GM21529 (cell line): ENCODE data around the gene REP15.
"Not testable (repeated sequence)": the region's sequence is repeated elsewhere in the genome, so short reads cannot be mapped to it uniquely, and the experiment has no call there.

Source experiments
- ATAC-seq: cut with Tn5 transposase; IDR thresholded peaks from one replicate; pipeline ENCODE4 v1.9.1; 2021; ENCODE audit not compliant: unreplicated experiment

The REP15 gene

DNA sequence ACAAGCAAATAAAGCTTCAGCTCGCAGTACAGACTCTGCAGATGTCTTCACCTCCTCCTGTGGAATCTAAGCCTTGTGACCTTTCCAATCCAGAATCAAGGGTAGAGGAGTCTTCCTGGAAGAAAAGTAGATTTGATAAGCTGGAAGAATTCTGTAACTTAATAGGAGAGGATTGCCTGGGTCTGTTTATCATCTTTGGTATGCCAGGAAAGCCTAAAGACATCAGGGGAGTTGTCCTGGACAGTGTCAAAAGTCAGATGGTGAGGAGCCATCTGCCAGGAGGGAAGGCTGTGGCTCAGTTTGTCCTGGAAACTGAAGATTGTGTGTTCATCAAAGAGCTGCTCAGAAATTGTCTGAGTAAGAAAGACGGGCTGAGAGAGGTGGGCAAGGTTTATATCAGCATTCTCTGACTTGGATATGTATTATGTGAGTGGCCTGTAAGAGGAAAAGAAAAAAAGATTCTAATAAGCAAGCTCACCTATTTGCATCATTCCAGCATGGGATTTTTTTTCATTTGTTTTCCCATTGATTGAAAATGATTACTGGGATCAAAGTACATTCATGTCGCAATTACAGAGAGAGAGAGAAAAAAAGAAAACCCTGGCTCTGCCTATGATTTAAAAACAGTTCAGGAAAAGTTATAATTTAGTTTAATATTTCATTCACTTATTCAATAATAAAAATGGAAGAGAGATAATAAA, 767 bp downstream of the REP15 start:
- ATAC-seq, result no peak

GRCh38 chr12:27703720-27704452, 7.6 kb downstream of the REP15 start:
- peak; percentile 97 for ATAC-seq

- ATAC-seq, result no peak
Measured at GRCh38 chr12:27705263-27705662, 9.0 kb downstream of the REP15 start.

GRCh38 chr12:27707216-27707615, 11.0 kb downstream of the REP15 start:
- no peak for ATAC-seq

GRCh38 chr12:27709212-27709931, 13.1 kb downstream of the REP15 start:
- no peak for ATAC-seq

DNA sequence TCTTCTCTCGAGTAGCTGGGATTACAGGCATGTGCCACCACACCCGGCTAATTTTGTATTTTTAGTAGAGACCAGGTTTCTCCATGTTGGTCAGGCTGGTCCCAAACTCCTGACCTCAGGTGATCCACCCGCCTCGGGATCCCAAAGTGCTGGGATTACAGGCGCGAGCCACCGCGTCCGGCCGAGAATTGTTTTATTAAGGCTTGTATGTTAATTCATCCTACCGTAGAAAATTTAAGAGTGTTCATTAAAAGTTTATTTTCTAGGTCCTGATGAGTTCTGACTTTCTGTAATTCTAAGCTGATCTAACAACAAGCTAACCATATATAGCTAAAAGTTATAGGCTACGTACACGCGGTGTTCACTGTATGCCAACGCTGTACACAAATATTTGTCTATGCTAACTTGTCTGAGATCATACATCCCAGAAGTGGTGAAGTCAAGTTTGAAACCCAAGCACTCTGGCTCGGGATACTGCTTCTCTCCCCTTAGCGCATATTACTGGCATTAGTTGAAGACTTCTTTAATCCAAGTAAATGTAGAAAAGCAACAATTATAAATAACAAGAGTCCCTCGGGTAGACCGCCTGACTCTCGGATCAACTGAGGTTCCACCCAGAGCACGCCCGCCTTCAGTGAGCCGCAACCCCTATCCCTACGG, 13.8 kb downstream of the REP15 start:
- peak; percentile 35 for ATAC-seq

GRCh38 chr12:27710592-27711316, 14.5 kb downstream of the REP15 start, which contains the start of gene MRPS35:
Gene MRPS35, plus strand, starts transcription at chr12:27710832. Its CDS starts 12 bp downstream, at chr12:27710844.
- ATAC-seq, result peak; percentile 98

DNA sequence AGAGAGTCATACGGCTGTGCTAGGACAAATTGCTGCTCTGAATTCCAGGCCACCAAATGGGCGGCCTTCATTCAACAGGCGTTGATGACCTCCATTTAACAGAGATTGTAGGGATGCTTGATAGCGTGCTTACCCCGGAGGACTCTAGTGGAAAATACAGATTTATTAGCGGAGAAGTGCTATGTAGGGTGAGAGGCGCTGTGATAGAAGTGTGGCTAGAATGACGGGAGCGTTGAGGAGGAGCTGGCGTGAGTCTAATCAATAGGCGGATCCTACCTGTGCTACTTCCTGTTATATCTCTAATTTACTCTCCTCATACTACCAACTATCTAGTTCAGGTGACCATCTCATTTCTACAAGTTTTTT, 15.1 kb downstream of the REP15 start:
- peak; percentile 16 for ATAC-seq

DNA sequence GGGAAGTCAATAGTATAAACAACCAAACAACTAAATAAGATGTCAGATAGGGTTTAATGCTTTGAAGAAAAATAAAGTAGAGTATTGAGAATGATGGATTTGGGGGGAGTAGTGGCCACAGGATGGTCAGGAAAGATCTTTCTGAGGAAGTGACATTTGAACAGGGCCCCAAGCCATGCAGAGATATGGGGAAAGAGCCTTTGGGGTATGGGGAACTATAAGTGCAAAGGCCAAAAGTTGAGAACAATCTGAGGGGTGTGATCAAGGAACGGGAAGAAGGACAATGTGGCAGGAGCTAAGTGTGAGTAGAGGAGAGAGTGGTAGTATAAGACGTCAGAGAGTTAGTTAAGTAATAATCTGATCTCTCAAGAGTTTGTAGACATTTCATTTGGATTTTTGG, 15.7 kb downstream of the REP15 start:
- ATAC-seq, result no peak

- ATAC-seq, result no peak
Measured at GRCh38 chr12:27723212-27723611, 27.0 kb downstream of the REP15 start.

GRCh38 chr12:27730097-27730588, 33.9 kb downstream of the REP15 start:
- ATAC-seq, result no peak

GRCh38 chr12:27732281-27732680, 36.0 kb downstream of the REP15 start:
- no peak for ATAC-seq

DNA sequence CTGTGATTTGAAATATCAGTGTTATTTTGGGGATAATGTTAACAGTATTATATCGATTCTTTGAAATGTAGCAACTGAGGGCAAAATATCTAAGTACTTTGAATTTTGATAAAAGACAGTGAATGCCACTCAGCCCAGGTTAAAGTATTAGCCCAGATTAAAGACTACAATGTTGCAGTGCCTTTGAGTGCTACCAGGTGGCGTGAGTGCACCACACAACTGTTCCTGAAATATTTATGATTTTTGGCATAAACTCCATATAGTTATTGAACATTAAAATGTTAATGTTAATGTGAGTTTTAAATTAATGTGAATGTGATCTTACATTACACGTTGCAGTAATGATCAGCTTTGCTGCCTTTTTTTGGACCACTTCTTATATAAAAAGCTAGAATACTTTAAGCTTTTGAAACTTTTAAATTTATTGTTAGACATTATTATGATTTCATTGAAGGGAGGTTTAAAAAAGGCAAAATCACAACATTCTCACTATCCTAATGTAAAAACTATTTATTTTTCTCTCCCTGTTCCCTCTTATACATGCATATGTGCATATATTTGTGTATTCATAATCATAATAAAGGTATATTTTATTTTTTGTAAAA, 36.9 kb downstream of the REP15 start:
- peak; percentile 64 for ATAC-seq

- no peak for ATAC-seq
Measured at GRCh38 chr12:27733791-27734190, 37.5 kb downstream of the REP15 start.

DNA sequence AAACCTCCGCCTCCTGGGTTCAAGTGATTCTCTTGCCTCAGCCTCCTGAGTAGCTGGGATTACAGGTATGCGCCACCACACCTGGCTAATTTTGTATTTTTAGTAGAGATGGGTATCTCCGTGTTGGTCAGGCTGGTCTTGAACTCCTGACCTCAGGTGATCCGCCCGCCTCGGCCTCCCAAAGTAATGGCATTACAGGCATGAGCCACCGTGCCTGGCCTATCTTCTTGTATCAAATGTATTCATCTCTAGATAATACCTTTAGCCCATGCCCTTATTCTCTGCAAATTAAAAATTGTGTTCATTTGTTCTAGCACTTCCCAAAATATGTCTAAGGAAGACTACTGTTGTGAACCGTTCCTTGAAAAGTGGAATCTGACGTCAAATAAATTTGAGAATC, 38.1 kb downstream of the REP15 start:
- not testable (repeated sequence) for ATAC-seq

- no peak for ATAC-seq
Measured at GRCh38 chr12:27743601-27744000, 47.4 kb downstream of the REP15 start.

DNA sequence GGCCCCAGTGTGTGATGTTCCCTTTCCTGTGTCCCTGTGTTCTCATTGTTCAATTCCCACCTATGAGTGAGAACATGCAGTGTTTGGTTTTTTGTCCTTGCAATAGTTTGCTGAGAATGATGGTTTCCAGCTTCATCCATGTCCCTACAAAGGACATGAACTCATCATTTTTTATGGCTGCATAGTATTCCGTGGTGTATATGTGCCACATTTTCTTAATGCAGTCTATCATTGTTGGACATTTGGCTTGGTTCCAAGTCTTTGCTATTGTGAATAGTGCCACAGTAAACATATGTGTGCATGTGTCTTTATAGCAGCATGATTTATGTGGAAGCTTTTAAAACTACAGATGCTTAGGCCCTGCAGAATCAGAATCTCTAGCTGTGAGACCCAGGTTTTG, 49.5 kb downstream of the REP15 start:
- ATAC-seq, result not testable (repeated sequence)
